PC-9 (cell line): Measurements from ENCODE around the gene OCA2.

Source experiments
- CTCF ChIP-seq: fragments of 200-600 bp; sonication (generic); conservative IDR thresholded peaks from 2 replicates; pipeline ENCODE4 v1.6.1; 2017; ENCODE audit warnings: mixed run types, antibody characterized with exemption, mild to moderate bottlenecking, moderate library complexity
- EZH2 ChIP-seq: fragments of 200-600 bp; sonication (generic); IDR thresholded peaks from 2 replicates; pipeline ENCODE4 v1.8.0; 2017; ENCODE audit warnings: antibody characterized with exemption, low read depth

- TF ChIP-seq CTCF = no peak
- no peak for TF ChIP-seq EZH2
These were observed 5.2 kb upstream of the OCA2 start for GRCh38 chr15:28104326-28104725.
